Fibroblast of lung (primary cell): ENCODE results near the gene USP14. TPM values are rescaled to one million over a fixed set of nuclear protein-coding genes. Genes with fewer than 3 reads are reported as not detected.

Experiments used
- DNase-seq, 2 donors: peaks; one replicate each; pipeline versions ENCODE4 v3.0.0 to v3.0.0-alpha.2; 2010; ENCODE audit warnings: low read depth in 2 of 2
- H2AFZ ChIP-seq: 2 replicates; pipeline ENCODE4 v1.5.1; 2012; ENCODE audit warnings: low read length, control low read depth, inconsistent platforms
- H3K27ac ChIP-seq: 2 replicates; pipeline ENCODE4 v1.5.1; 2011; ENCODE audit warnings: low read length, control low read depth; ENCODE audit not compliant: insufficient read depth
- H3K27me3 ChIP-seq: 2 replicates; pipeline ENCODE4 v1.5.1; 2011; ENCODE audit warnings: mild to moderate bottlenecking, low read length; ENCODE audit not compliant: control insufficient read depth, insufficient read depth
- H3K36me3 ChIP-seq: 2 replicates; pipeline ENCODE4 v1.5.1; 2011; ENCODE audit warnings: low read length; ENCODE audit not compliant: control insufficient read depth, insufficient read depth
- H3K4me1 ChIP-seq: 2 replicates; pipeline ENCODE4 v1.5.1; 2011; ENCODE audit warnings: low read length; ENCODE audit not compliant: control insufficient read depth, insufficient read depth; ENCODE audit errors: extremely low read depth
- H3K4me2 ChIP-seq: 2 replicates; pipeline ENCODE4 v1.5.1; 2011; ENCODE audit warnings: low read length, control low read depth; ENCODE audit not compliant: insufficient read depth; ENCODE audit errors: extremely low read depth
- H3K4me3 ChIP-seq, 4 experiments: fragments of 200-600 bp in 1 of 4; sonication (generic) in 1 of 4; replicated peaks in 1 of 4; 2 replicates each; pipeline ENCODE4 v1.5.1; 2011 to 2016; ENCODE audit warnings: low read length in 4 of 4, low read depth in 3 of 4, mild to moderate bottlenecking in 3 of 4, control low read depth in 2 of 4, inconsistent platforms in 1 of 4, mixed read lengths in 1 of 4; ENCODE audit not compliant: insufficient read depth in 1 of 4; ENCODE audit errors: control extremely low read depth in 1 of 4
- H3K79me2 ChIP-seq: 2 replicates; pipeline ENCODE4 v1.5.1; 2012; ENCODE audit warnings: mild to moderate bottlenecking, low read length, inconsistent platforms; ENCODE audit not compliant: control insufficient read depth, insufficient read depth
- H3K9ac ChIP-seq: 2 replicates; pipeline ENCODE4 v1.5.1; 2011; ENCODE audit warnings: mild to moderate bottlenecking, low read length, control low read depth; ENCODE audit not compliant: insufficient read depth
- H3K9me3 ChIP-seq: 2 replicates; pipeline ENCODE4 v1.5.1; 2012; ENCODE audit warnings: low read depth, low read length; ENCODE audit not compliant: control insufficient read depth, insufficient read depth
- H4K20me1 ChIP-seq: 2 replicates; pipeline ENCODE4 v1.5.1; 2011; ENCODE audit warnings: low read length; ENCODE audit not compliant: control insufficient read depth, insufficient read depth; ENCODE audit errors: extremely low read depth
- CTCF ChIP-seq, 2 donors: IDR thresholded peaks in 1 of 2; conservative IDR thresholded peaks in 1 of 2; 1 replicate in 1 of 2; 2 replicates in 1 of 2; pipeline ENCODE4 v1.5.1; 2011 to 2012; ENCODE audit warnings: low read length in 2 of 2, control low read depth in 1 of 2, inconsistent platforms in 1 of 2, low read depth in 1 of 2, mild to moderate bottlenecking in 1 of 2
- EZH2 ChIP-seq: IDR thresholded peaks from 2 replicates; pipeline ENCODE4 v1.5.1; 2012; ENCODE audit warnings: low read length, control low read depth, mild to moderate bottlenecking; ENCODE audit errors: missing control alignments
- polyA plus RNA-seq, 2 donors: library from polyadenylated mRNA; depleted of rRNA in 1 of 2; stranded (reverse) in 1 of 2; unstranded in 1 of 2; fragments of >200 nt; gene quantifications; 2 replicates each; pipeline ENCODE4 v1.2.1, GENCODE V29; 2011 to 2012; ENCODE audit warnings: missing spikeins in 1 of 2
- total RNA-seq: library from RNA; depleted of rRNA; stranded (reverse); fragments of >200 nt; gene quantifications from 2 replicates; pipeline ENCODE4 v1.2.1, GENCODE V29; 2014

The USP14 gene
- total and polyA plus RNA-seq, 2 donors (not counting 1 experiment from before 2014, with no cell fraction given) = 21.5 to 39.5 TPM

GRCh38 chr18:240175-240574 lies 81.8 kb downstream of the USP14 start:
- Histone ChIP-seq H3K27me3 (no peaks in the 10 kb centered on the region), H2AFZ (no peak overlapping the region), H3K9ac (no peak overlapping the region), H3K9me3 (no peaks in the 10 kb centered on the region), H3K4me1 (no peaks in the 10 kb centered on the region), H4K20me1 (no peaks in the 10 kb centered on the region), H3K4me2 (no peak overlapping the region), H3K4me3 (no peak overlapping the region), H3K36me3 (no peaks in the 10 kb centered on the region), H3K27ac (no peak overlapping the region), H3K79me2 (no peaks in the 10 kb centered on the region)
- peak in 1 of 2 donors; percentile 38 for DNase-seq
- TF ChIP-seq CTCF (conservative IDR thresholded peaks at IDR 0.05 in 1 of 2, IDR thresholded peaks at IDR 0.05 in 1 of 2; ENCODE audit: low read depth in 1 of 2, low read length in 2 of 2) (no peak), EZH2 (no peak)

- H3K9ac ChIP-seq = no peak overlapping the region
These were observed 87.0 kb downstream of the USP14 start for GRCh38 chr18:245282-245847.

GRCh38 chr18:248053-248452 lies 89.7 kb downstream of the USP14 start:
- H3K4me1 ChIP-seq = no peaks in the 10 kb centered on the region
- H4K20me1 ChIP-seq = no peaks in the 10 kb centered on the region
- H3K27me3 ChIP-seq = no peaks in the 10 kb centered on the region
- H3K9me3 ChIP-seq = no peaks in the 10 kb centered on the region
- no peaks in the 10 kb centered on the region for H3K36me3 ChIP-seq
- TF ChIP-seq CTCF (conservative IDR thresholded peaks at IDR 0.05 in 1 of 2, IDR thresholded peaks at IDR 0.05 in 1 of 2; ENCODE audit: low read depth in 1 of 2, low read length in 2 of 2) (no peak), EZH2 (no peak)
- no peaks in the 10 kb centered on the region for H3K79me2 ChIP-seq
- H3K4me2 ChIP-seq = no peak overlapping the region
- no peak overlapping the region for H3K9ac ChIP-seq
- no peak overlapping the region for H2AFZ ChIP-seq
- no peak for DNase-seq
- no peak overlapping the region for H3K4me3 ChIP-seq
- H3K27ac ChIP-seq = no peak overlapping the region

More at GRCh38 chr18:245282-245847, 87.0 kb downstream of the USP14 start:
- Histone ChIP-seq H4K20me1 (no peaks in the 10 kb centered on the region), H3K27ac (no peak overlapping the region), H2AFZ (no peak overlapping the region), H3K4me3 (no peak overlapping the region), H3K9me3 (no peaks in the 10 kb centered on the region), H3K4me2 (no peak overlapping the region), H3K4me1 (no peaks in the 10 kb centered on the region), H3K36me3 (no peaks in the 10 kb centered on the region), H3K27me3 (no peaks in the 10 kb centered on the region), H3K79me2 (no peaks in the 10 kb centered on the region)
- DNase-seq = no peak
- TF ChIP-seq CTCF (conservative IDR thresholded peaks at IDR 0.05 in 1 of 2, IDR thresholded peaks at IDR 0.05 in 1 of 2; ENCODE audit: low read depth in 1 of 2, low read length in 2 of 2) (no peak), EZH2 (no peak)
